ENCODE results near the gene TTLL12. TPM values are rescaled to one million over a fixed set of nuclear protein-coding genes. Genes with fewer than 3 reads are reported as not detected.

TTLL12 gene
- polyA plus RNA-seq, 1 experiment: 12.6 TPM

- DNase-seq (ENCODE audit: low read depth): no peak
- no peak overlapping the region for H3K4me3 ChIP-seq (ENCODE audit: low read depth, low read length)
Measured at GRCh38 chr22:43164636-43165035, 22.3 kb downstream of the TTLL12 start.

GRCh38 chr22:43163241-43163795 is 23.6 kb downstream of the TTLL12 start:
- TF ChIP-seq CTCF (IDR thresholded peaks at IDR 0.05; ENCODE audit: insufficient read depth, low read depth, low read length): no peak
- ChIA-PET POLR2A (no interaction called here), CTCF (no interaction called here)
- H3K36me3 ChIP-seq (ENCODE audit: control insufficient read depth, insufficient read depth, low read length): peaks cover 31% of the 10 kb centered on the region
- no peak for DNase-seq (ENCODE audit: low read depth)
- no peaks in the 10 kb centered on the region for H3K27me3 ChIP-seq (ENCODE audit: control insufficient read depth, insufficient read depth, low read length)
- H3K4me3 ChIP-seq (ENCODE audit: low read depth, low read length): no peak overlapping the region

More at GRCh38 chr22:43164636-43165035, 22.3 kb downstream of the TTLL12 start:
- ChIA-PET POLR2A (no interaction called here), CTCF (interaction anchor here (0.6 to 1.7 kb wide), 3 partner anchors 9 to 58 kb away, joined by 4 read pairs; no protein-coding TSS in a partner anchor)
- peaks cover 29% of the 10 kb centered on the region for H3K36me3 ChIP-seq (ENCODE audit: control insufficient read depth, insufficient read depth, low read length)
- no peak for TF ChIP-seq CTCF (IDR thresholded peaks at IDR 0.05; ENCODE audit: insufficient read depth, low read depth, low read length)
- H3K27me3 ChIP-seq (ENCODE audit: control insufficient read depth, insufficient read depth, low read length): no peaks in the 10 kb centered on the region

- ChIA-PET CTCF (no interaction called here), POLR2A (no interaction called here)
- no peak overlapping the region for H3K4me3 ChIP-seq (ENCODE audit: low read depth, low read length)
- no peak for DNase-seq (ENCODE audit: low read depth)
- no peaks in the 10 kb centered on the region for H3K27me3 ChIP-seq (ENCODE audit: control insufficient read depth, insufficient read depth, low read length)
- TF ChIP-seq CTCF (IDR thresholded peaks at IDR 0.05; ENCODE audit: insufficient read depth, low read depth, low read length): no peak
- H3K36me3 ChIP-seq (ENCODE audit: control insufficient read depth, insufficient read depth, low read length): peaks cover 28% of the 10 kb centered on the region
Measured at GRCh38 chr22:43162412-43163150, 24.4 kb downstream of the TTLL12 start.

- H3K27me3 ChIP-seq (ENCODE audit: control insufficient read depth, insufficient read depth, low read length): no peaks in the 10 kb centered on the region
- POLR2A ChIA-PET: no interaction called here
- no peak overlapping the region for H3K4me3 ChIP-seq (ENCODE audit: low read depth, low read length)
- no peak for DNase-seq (ENCODE audit: low read depth)
- peaks cover 26% of the 10 kb centered on the region for H3K36me3 ChIP-seq (ENCODE audit: control insufficient read depth, insufficient read depth, low read length)
- CTCF ChIA-PET: no interaction called here
- no peak for TF ChIP-seq CTCF (IDR thresholded peaks at IDR 0.05; ENCODE audit: insufficient read depth, low read depth, low read length)
Measured at GRCh38 chr22:43160497-43161126, 26.3 kb downstream of the TTLL12 start.

- CTCF ChIA-PET: no interaction called here
Measured at GRCh38 chr22:43159484-43160178, 27.3 kb downstream of the TTLL12 start.

More at GRCh38 chr22:43159484-43160178, 27.3 kb downstream of the TTLL12 start:
- H3K4me3 ChIP-seq (ENCODE audit: low read depth, low read length): no peak overlapping the region
- POLR2A ChIA-PET: no interaction called here
- DNase-seq (ENCODE audit: low read depth): no peak
- H3K27me3 ChIP-seq (ENCODE audit: control insufficient read depth, insufficient read depth, low read length): no peaks in the 10 kb centered on the region
- peak; percentile 27; the same call in 1 of the 2 replicates for TF ChIP-seq CTCF (IDR thresholded peaks at IDR 0.05; ENCODE audit: insufficient read depth, low read depth, low read length)
- peaks cover 24% of the 10 kb centered on the region for H3K36me3 ChIP-seq (ENCODE audit: control insufficient read depth, insufficient read depth, low read length)
